ENCODE results near the gene CAVIN3.

Gene CAVIN3

DNA sequence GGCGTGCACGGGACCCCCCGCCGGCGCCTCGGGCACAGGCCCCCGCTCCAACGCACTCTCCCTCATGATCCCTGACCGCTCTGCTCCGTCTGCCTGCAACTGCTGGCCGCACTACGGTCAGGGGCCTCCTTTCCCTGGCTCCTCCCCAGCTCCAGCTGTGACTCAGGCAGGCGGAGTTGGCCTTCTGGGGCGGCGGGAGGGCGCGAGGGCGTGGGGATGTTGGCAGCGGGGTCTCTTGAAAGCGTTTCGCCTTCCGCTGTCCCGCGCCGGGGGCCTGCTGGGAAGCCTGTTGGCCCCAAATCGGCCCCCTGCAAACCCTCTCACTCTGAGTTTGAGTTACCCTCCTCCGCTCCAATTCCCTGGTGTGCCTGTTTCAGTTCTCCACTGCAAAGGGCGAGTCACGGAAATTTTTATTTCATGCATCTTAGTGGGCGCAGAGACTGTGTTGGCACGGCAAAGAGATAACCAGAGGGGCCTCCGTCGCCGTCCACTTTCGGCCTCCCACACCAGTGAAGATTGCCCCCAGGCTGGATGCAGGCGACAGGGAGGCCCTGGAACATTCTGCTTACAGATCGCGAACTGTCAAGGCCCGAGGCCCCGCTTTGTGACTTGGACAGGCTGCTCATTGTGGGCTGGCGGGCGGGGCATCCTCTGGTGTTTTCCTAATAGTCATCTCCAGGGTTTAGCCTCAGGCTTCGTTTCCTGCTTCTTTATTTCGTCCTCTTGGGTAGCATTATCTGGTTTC lies at the start of gene CAVIN3:
Gene CAVIN3 (minus strand): TSS at position 91 of the 745 bp plus-strand sequence. CDS start 25 bp downstream, at position 66.
- DNase-seq = no peak

GRCh38 chr11:6365659-6366058 lies 45.4 kb upstream of the CAVIN3 start:
- DNase-seq = no peak

- peak; percentile 60 to 65 for DNase-seq
Measured at GRCh38 chr11:6362873-6363678, 42.8 kb upstream of the CAVIN3 start.

DNA sequence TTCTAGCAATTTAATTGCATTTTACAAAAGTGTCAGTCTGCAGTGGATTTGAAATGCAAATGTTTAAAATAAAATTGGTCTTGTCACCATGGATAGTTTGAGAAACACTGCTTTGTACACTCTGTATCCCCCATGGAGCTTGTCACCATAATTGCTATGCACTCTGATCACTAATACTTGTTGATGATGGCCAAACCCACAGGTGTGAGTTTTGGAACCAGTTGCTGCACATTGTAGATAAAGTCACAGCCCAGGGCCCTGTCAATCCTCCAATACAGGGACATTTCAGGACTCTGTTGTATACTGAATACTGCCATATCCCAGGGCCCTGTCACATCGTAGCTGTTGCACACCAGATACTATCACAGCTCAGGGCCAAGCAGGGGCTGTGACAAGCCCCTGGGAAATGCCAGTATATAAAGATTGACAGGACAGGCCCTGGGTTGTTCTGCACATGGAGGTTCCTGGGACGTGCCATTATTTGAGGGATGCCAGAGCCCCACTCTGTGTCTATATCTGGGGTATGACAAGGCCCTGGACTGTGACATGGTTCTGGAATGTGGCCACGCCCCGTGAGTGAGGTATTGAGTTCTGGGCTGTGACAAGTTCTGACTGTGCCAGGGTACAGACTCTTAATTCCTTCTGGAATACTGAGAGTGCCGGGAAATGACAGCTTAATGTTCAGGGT lies 42.0 kb upstream of the CAVIN3 start:
- DNase-seq = no peak

- no peak for DNase-seq
Measured at GRCh38 chr11:6360183-6360582, 39.9 kb upstream of the CAVIN3 start.

GRCh38 chr11:6357222-6357621 lies 36.9 kb upstream of the CAVIN3 start:
- no peak for DNase-seq

GRCh38 chr11:6356503-6357055 lies 36.3 kb upstream of the CAVIN3 start:
- DNase-seq = no peak

DNA sequence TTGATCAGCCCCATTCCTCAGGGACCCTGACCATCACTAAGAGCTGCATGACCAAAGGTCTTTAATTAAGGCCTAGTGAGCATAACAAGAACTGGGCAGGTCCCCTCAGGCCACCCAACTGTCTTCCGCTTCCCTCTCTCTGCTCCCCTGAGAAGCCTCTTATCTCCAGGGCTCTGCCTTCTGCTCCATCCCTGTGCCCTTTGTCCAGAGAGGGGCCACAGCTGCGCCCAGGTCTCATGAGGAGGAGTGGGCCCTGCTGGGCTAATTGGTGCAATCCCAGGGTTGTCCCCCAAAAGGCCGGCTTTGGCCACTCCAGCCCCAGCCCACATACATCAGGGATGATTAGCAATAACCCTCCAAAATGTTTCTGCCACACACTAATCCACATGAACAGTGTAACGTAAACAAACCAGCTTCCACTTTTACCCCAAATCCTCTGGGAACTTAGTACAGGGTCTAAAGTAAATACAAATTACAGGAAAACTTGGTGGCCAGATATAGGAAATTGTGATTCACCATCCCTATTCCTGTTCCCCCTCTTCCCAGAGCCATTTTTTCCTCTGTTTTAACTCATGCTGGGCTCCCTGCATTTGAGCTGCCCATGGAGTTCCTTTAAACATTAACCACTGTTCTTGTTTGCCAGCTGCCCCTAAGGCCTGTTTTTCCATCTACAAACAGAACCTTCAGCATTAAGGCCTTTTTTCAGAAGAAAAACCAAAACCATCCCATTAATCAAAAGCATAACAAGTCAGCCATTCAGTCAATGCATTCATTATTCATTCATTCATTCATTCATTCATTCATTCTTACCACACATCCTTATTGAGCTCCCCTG lies 34.6 kb upstream of the CAVIN3 start:
- no peak for DNase-seq

GRCh38 chr11:6353367-6353987 lies 33.2 kb upstream of the CAVIN3 start:
- peak; percentile 60 for DNase-seq

DNA sequence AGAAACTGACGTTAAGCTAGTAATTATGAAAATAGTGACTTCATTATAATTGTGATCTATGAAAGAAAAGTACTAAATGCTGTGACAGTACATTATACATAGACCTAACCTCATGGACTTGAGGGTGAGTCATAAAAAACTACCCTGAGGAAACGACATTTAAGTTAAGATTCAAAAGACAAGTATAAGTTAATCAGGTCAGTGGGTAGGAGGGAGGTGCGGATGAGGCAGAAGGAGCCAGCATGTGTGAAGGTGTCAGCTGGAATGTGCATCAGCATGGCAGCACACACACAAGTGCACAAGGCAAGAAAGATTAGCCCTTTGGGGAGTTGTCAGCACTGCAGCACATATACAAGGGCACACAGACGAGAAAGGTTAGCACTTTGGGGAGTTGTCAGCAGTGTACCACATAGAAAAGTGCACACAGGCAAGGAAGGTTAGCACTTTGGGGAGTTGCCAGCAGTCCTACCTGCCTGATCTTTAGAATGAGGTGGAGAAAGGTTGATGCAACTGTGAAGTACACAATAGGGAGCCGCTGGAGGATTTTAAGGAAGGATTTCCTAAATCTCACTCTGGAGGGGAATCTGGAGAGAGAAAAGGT lies 31.6 kb upstream of the CAVIN3 start:
- DNase-seq = no peak

GRCh38 chr11:6350486-6350885 lies 30.2 kb upstream of the CAVIN3 start:
- DNase-seq = no peak

GRCh38 chr11:6350043-6350442 lies 29.7 kb upstream of the CAVIN3 start:
- no peak for DNase-seq

DNA sequence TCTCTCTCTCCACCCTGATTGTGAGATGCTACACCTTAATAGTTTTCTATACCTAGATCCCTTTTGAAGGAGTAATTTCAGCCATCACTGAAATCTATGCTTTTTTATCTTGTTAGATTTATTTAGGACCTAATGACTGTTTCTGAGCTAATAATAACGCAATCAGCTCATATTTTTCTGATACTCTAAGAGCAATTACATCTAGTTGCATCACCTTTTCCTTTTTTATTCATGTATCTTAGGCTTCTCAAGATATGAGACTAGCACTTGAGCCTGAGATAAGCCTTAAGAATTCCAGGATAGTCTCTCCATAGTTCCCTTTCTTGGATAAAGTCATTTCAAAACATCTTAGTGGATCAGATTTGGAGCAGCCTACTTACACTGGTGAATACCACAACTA lies 25.1 kb upstream of the CAVIN3 start:
- no peak for DNase-seq

GRCh38 chr11:6336293-6336692 lies 16.0 kb upstream of the CAVIN3 start:
- no peak for DNase-seq

- DNase-seq = no peak
Measured at GRCh38 chr11:6334806-6335205, 14.5 kb upstream of the CAVIN3 start.

DNA sequence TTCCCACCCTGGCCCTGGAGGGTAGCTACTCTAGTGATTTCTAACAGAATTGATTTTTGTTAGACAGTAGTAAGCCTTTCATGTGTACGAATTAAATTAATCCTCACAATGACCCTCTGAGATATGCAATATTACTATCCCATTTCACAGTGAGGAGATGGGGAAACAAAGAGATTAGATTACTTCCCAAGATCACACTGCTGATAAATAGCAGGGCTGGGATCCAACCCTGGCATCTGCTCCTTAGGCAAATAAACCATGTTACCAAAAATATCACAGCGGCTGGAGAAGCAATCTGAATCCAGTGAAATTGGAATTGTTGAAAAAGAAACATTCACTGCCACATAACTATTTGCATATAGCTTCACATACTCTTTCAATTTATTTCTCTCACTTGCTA lies 12.8 kb upstream of the CAVIN3 start:
- DNase-seq = no peak

GRCh38 chr11:6332066-6332465 lies 11.8 kb upstream of the CAVIN3 start:
- no peak for DNase-seq

GRCh38 chr11:6328321-6328720 lies 8.0 kb upstream of the CAVIN3 start:
- no peak for DNase-seq

- no peak for DNase-seq
Measured at GRCh38 chr11:6327806-6328205, 7.5 kb upstream of the CAVIN3 start.

GRCh38 chr11:6326985-6327384 lies 6.7 kb upstream of the CAVIN3 start:
- no peak for DNase-seq

GRCh38 chr11:6326303-6326702 lies 6.0 kb upstream of the CAVIN3 start:
- no peak for DNase-seq
